Measurements from ENCODE around the gene ZWILCH.
"Not testable (repeated sequence)": the region's sequence is repeated elsewhere in the genome, so short reads cannot be mapped to it uniquely, and the experiment has no call there.

Gene ZWILCH

DNA sequence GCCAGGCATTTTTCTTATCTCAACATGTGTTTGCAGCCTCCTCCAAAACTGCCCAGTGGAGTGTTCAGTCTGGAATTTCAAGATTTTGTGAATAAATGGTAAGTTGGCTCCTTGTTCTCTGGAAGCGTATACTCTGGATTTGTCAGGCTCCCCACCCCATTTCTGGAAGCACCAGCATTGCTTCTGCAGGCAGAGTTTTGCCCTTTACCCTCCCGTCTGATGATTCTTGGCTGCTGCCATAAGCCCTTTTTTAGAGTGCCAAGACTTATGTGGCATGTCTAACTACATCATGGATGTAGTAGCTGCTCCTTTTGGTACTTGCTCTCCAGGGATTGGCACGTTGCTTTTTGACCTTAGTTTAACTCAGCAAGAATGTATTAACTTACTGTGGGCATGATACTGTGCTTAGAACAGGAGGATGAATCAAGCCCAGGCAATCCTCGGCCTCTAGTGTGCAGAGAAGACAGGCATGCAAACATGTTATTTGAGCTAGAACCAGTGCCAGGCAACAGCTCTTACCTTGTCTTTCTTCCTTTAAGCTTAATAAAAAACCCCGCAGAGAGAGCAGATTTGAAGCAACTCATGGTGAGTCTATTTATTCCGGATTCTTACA is 15.8 kb upstream of the ZWILCH start:
- no peak for DNase-seq

GRCh38 chr15:66491846-66492245 is 13.3 kb upstream of the ZWILCH start:
- no peak for DNase-seq

DNA sequence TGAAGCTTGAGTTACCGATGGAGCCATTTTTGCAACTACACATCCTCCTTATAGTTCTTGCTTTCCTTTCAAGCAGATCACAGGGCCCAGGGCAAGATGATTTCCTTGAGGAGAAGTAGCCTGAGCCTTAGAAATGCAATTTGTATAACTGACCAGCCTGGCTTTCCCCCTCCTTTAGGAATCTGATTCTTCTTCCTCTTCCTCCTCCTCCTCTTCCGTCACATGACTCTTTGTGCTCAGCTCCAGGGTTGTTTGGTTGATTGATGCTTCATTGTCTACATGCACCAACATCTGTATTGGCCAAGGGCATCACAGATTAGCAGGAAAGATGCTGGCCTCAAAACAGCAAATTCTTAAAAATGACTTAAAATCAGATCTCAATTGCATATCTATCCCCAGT is 10.9 kb upstream of the ZWILCH start:
- DNase-seq, result no peak

- no peak for DNase-seq
Observed at GRCh38 chr15:66496951-66497501, 8.1 kb upstream of the ZWILCH start.

DNA sequence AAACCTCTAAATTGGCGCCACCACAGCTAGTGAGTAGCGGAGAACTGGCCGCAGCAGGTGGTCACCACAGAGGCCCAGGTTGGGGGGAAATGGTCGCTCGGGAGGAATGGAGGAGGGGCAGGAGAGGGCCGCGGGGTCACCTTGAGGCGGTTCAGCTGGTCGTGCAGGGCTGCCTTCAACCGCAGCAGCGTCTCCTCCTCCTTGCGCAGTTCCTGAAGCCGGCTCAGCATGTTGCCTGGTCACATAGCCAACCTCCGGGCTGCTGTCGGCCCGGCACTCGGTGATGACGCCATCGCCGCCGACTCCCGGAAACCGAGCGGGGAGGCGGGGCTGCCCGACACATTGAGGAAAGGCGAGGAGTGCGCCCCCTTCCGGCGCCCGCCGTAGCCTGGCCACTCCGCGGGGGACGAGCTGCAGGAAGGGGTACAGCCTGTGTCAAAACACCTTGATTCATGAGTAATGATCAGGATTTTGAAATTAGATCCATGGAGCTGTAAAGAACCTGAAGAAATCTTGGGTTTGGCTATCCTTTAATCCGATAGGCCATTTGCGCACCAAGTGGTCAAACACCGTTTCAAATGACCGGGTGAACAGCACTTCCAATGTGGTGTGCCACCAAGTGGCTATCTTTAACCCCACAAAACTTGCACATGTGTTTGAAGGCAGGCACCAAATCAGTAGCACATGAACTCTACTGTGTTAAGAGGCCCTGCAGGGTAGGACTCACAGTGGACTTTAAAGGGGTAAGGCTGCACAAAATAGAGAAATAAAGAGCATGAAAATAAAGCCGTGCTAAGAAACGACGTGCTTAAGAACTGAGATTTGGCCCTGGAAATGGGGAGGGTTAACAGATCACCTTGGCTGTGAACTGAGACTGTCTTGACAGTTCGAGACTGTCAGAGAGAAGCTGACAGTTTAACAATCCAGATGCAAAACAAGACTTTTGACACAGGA is 7.3 kb upstream of the ZWILCH start, which contains the start of gene SNAPC5:
Gene SNAPC5, minus strand, starts transcription at position 261 of the 954 bp plus-strand sequence. Its CDS starts 31 bp downstream, at position 230.
- DNase-seq, result peak; percentile 97

DNA sequence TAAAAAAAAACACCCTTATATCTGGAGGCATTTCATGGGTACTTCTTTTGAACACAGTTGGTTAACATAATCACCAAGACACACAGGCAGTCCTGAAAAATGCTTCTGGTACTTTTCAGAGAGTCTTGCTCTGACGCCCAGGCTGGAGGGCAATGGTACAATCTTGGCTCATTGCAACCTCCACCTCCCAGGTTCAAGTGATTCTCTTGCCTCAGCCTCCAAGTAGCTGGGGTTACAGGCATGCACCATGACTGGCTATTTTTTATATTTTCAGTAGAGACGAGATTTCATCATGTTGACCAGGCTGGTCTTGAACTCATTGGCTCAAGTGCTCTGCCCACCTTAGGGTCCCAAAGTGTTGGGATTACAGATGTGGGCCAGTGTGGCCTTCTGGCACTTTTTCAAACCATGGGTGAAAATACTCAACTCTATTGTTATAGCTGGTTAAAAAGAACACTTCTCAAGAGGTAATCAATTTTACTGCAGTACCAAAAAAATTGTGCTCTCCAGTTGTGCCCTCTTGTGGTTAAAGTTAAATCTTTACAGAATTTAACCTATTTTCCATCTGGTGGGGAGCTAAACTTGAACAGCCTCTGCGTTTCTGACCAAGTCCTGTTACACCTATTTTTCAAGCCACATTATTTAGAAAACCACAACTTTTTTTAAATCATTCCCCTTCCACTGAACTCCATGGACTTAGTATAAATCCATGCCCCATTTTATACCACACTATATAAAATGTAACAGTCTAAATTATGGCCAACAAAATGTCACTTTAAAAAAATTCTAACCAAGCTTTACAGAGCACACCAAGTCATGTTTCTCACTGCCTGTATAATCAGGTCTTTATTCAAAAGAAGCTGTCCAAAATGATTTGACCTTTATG is 6.4 kb upstream of the ZWILCH start:
- peak; percentile 66 for DNase-seq

GRCh38 chr15:66500346-66500745 is 4.8 kb upstream of the ZWILCH start:
- DNase-seq, result not testable (repeated sequence)

DNA sequence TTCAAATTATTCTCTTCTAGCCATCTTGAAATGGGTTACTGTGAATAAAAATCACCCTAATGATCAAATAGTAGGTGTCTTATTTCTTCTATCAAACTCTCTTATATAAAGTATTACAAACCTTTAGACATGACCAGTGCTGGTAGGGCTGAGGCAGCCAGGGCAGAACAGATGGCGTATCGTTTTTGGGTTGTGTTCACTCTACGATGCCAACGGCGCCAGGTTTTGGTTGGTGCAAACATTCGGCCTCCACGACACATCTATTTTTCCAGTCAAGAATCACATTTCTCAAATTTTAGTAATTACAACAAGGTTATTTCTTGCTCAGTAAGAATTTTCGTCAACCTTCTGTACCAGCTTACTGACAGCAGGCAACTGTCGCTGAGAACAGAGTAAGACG is 2.6 kb upstream of the ZWILCH start:
- DNase-seq, result no peak

DNA sequence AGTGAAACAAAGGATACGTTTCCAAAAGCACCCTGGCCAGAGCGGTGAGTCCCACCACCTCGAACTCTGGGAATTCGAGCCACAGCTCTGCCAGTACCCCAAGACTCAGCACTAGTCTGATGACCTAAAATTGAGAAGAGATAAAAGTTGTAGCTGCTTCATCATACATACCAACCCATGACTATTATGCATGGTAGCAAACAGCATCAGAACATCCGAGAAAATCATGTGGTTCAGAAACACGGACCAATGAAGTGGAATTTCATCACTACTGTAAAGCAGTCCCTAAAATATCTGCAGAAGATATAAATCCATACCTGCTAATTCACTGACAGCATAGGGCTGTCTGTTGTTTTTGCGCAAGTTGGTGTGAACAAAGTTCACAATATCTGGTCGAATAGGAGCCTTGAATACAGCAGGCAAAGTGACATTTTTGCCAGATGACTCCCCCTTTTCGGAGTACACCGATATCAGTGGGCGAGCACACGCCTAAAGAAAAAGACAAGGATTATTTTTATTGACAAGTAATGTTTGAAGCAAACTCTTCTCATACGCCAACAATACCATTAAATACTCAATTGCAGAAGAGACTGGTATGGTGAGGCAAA is 2.0 kb upstream of the ZWILCH start:
- not testable (repeated sequence) for DNase-seq

DNA sequence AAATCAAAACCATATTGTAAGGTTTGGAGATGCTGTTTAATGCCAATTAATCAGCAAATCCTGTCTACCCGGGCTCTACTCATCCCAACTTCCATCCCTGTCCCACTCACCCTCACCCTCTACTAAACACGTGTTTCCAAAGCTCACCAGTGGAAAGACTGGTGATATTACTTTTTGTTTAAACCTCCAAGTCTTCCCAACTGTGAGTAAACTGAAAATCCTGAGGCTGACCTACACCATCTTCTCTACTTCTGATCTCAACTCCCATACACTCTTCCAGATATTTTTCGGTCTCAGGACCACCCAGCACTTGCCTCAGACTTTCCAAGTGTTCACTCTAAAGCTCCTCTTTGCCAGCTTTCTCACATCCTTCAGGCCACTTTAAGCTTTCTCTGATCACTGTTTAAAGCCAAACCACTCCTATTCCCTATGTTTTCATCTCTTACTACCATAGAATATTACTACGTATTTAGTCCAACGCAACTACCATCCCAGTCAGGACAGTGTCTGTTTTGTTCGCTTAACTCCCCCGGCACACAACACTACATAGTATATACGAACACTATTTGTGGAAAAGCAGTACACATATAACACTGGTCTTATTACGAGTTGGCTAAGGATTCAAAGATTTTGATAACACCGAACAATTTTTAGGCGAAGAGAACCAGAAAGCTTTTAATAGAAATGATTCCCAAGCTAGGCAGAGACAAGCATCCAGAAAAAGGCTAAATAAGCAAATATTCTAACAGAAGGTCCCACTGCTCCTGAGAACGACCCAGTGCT is 1.2 kb upstream of the ZWILCH start:
- no peak for DNase-seq

DNA sequence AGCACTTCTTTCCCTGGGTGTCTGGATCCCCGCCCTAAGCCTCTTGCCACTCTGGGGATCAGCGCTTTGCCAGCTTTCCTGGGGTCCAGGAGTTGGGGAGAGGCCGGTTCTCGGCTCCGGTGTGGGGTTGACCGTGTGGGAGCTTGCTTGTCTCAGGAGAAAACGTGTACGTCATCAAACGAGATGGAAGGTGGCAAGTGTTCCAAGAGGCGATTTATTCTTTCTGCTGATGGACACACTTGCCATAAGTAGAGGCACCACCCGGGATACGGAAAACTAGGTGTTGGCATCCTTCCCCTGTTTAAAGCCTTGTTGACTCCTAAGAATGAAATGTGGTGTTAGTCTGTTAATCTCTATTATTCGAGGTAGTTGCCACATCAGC is 295 bp downstream of the ZWILCH start:
- no peak for DNase-seq

DNA sequence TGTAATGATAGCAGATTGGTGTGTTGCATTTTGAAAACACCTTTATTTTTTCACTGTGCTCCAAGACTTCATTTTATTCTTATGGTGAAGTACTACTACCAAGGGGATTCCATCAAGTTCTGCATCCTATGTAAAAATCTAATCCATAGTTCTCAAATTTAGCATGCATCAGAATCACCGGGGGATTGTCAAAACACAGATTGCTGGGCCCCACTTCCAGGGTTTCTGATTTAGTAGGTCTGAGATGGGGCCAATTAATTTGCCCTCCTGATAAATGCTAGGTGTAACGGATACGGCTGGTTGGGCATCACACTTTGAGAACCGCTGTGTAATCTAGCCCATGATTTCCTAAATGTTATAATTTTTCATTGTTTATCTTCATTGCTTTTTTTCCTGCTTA is 692 bp downstream of the ZWILCH start:
- DNase-seq, result no peak

DNA sequence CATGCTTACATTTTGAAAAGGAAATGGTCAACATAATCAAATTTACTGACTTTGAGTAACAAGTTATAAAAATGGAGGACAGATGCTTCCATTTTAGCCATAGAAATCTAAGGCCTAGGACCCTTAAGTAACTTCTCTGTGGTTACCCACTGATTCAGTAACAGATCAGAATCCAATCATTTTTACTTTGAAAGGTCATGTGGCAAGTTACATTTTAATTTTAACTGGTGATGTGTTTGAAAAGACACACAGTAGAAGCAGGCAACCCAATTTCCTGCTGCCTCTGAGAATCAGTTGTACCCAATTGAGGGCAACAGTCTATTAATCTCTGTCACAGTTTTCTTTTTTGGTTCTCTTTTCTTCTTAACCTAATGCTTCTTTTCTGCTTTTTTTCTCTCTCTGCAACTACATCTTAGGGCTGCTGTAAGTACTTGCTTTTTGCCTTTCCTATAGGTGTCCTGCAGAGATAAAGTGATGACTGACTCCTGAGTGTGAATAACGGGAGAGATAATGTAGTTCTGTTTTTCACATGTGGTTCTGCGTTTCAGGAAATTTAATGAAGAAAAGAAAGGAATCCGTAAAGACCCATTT is 3.3 kb downstream of the ZWILCH start:
- no peak for DNase-seq

- no peak for DNase-seq
Observed at GRCh38 chr15:66514586-66514985, 9.5 kb downstream of the ZWILCH start.

- DNase-seq, result no peak
Observed at GRCh38 chr15:66515901-66516322, 10.8 kb downstream of the ZWILCH start.

GRCh38 chr15:66523926-66524325 is 18.8 kb downstream of the ZWILCH start:
- no peak for DNase-seq

DNA sequence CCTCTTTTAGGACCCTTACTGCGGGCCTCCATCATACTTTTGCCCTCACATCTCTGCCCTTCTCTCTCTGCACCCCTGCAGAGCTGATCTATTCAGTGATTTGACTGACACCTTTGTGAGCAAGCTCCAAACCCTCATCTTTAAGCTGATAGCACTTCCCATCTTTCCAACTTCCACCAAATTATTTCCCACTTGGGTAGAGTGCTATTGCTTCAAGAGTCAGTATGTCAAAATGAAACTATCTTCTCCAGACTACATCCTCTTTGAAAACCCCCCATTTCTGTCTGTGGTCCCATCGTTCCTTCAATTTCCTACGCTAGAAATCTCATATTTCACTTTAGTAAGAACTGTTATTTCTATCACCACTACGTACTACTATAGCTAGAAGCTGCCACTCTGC is 19.7 kb downstream of the ZWILCH start:
- DNase-seq, result no peak

GRCh38 chr15:66535056-66535455 is 29.9 kb downstream of the ZWILCH start:
- no peak for DNase-seq

DNA sequence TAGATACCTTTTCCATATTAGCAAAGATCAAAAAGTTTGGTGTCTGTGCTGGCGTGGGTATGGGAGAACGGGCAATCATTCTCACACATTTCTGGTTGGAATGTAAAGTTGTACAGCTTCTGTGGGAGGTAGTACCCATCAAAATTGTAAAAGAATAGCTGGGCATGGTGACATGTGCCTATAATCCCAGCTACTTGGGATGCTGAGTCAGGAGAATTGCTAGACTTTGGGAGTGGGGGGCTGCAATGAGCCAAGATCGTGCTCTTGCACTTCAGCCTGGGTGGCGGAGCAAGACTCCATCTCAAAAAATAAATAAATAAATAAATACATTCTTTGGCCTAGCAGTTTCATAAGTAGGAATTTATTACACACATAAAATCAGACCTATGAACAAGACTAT is 37.8 kb downstream of the ZWILCH start:
- DNase-seq, result no peak

GRCh38 chr15:66545255-66545654 is 40.1 kb downstream of the ZWILCH start:
- no peak for DNase-seq

GRCh38 chr15:66555685-66556084 is 50.6 kb downstream of the ZWILCH start:
- no peak for DNase-seq
